NOMO-1 (cell line): ENCODE results near the gene SLC6A1.

Experiments
- DNase-seq, 2 experiments: peaks; one replicate each; lab custom pipeline; 2025; ENCODE audit not compliant: unreplicated experiment in 2 of 2; lab: John Stamatoyannopoulos, UW

Gene SLC6A1

DNA sequence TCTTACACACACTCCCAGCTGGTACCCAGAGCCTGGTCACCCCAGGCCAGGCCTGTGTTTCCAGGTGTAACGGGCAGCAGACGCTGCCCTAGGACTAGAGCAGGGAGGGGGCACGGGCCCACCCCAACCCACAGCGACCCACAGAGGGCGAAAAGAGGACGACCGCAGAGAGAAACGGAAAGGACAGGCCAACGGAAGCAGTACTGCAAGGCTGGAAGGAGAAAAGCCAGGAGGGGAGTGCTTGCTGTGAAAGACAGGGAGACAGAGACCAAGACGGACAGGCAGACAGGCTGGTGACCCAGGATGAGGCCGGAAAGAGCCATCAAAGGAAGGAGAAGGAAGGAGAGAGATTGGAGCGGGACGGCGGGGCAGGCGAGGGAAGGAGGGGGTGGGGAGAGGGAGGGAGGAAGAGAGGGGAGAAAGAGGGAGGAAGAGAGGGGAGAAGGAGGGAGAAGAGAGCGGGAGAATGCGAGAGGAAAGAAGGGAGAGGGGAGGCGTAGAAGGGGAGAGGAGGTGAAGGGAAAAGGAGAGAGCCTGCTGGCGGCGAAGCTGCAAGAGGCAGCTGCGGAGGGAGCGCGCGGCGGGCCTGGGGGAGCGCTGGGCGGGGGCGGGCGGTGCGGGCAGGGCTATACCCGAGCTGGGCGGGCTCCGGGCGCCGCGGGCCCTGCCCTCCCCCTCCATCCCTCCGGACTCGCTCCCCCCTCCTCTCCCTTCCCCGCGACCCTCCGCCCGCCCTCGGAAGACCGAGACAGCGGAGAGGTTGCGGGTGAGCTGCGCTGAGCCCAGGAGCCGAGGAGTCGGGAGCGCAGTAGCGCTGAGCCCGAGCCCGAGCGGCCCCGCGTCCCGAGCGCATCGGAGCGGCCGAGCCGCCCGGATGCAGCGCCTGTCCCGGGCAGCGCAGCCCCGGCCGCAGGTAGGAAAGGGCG lies at the start of gene SLC6A1:
TSS of gene SLC6A1 (plus strand) at position 732 of the 926 bp plus-strand sequence. CDS start 24,464 bp downstream, outside the sequence.
- no peak for DNase-seq

DNA sequence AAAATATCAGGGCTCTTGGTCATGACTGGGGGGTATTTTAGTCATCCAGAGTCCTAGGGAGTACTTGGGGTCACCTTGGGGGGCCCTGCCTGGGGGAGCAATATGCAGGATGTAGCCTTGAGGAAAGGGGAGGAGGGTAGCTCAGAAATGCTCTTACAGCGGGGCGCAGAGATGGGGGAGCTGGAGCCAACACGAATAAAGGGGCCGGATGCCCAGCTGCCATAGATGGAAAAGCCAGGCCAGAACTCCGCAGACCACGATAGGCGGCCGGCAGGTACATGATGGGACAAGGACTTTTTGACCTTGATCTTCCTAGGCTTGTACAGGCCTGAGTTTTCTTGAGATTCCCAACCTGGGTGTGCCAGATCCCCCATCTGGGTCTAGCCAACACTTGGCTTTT lies 47.7 kb upstream of the SLC6A1 start:
- DNase-seq, result no peak

GRCh38 chr3:10945683-10946287 lies 46.8 kb upstream of the SLC6A1 start:
- peak; percentile 25 to 54 for DNase-seq

DNA sequence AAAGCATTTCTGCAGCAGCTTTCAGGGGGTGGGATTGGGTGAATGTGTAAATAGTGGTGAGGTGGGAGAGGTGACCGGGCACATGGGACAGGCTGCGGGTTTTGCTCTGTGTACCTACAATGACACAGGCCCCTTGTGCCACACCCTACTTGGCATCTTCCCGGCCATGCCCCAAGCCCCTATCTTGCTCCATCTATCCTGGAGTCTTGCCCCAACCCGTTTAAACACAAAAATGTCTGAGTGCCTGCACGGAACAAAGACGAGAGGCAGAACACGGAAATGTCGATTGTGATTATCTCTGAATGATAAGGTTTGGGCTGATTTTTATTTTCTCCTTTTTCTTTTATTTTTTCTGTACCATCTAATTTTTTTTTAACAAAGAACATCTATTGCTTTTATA lies 46.0 kb upstream of the SLC6A1 start:
- DNase-seq, result no peak

DNA sequence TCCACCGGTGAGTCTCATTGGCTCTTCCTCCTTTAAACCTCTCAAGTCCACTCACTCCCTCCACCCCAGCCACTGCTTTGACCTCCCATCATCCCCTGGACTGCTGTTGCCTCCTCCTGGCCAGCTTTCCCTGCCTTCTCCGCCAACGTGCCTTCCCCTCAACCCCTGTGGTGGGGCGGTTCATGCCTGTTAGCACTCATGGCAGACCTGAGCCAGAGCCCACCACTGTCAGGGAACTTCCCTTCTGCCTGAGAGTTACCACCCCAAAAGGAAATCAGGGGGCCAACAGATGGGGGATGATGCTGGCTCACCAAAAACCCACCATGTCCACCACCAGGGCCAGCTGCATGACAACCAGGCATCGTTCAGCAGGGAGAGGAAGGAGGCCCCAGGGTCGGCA lies 44.2 kb upstream of the SLC6A1 start:
- no peak for DNase-seq

DNA sequence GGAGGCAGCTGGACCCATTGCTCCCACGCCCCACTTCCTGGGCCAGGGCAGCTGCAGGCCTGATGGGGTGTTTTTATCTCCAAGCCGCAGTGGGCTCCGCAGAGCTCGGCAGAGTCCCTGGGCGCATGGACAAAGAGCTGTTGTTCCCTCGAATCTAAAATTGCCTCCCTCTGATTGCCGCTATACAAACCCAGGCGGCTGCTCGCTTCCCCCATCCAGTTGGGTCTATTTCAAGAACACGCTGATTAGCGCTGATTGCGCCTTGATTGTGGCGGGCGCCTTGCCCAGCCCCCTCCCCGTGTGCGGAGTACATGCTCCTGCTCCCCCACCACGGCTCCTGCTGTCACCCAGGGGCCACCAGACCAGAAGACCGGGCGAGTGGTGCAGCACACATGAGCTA lies 43.4 kb upstream of the SLC6A1 start:
- no peak for DNase-seq

- DNase-seq, result peak; percentile 4 to 15
Measured at GRCh38 chr3:10950476-10951294, 41.9 kb upstream of the SLC6A1 start.

DNA sequence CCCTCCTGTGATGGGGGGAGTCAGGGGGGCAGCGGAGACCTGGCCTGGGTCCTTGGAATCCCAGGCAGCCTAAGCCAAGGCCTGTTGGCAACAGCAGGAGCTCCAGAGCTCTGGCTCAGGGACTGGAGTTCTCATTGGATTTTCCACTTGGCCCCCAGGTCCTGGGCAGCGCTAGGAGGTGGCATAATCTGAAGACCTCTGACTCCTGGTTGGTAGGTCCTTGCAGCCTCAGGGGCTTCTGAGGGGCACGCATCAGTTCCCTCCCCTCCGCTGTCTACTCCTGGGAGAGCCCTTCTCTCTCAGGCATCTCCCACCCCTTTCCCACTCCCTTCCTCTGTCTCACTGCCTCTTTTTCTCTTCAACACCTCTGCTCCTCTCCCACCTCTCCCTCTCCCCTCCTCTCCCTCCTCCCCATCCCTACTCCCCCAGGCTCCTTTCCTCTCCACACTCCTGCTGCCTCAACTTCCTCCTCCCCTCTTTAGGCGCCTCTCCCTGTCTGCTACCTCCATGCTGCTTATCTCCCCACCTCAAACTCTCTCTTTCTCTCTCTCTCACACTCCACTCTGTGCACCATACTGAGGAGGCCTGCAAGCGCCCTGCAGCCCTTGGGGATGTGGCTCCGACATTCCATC lies 41.1 kb upstream of the SLC6A1 start:
- DNase-seq, result no peak

DNA sequence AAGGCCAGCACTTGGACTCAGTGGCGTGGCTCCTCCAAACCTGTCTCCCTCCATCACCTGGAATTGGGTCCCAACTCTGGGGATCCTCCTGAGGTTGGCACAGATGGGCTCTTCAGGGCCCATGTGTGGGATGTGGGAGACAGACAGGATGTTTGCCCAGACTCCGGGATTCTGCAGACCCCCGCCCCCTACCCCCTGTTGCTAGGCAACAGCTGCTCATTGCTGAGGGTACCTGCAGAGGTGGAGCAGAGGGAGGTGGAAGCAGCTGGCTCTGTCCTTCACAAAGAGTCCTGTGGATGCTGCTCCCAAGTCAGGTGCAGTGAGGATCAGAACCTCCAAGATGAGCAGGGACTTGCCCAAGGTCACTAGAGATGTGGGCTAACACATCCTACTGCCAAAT lies 40.0 kb upstream of the SLC6A1 start:
- no peak for DNase-seq

- no peak for DNase-seq
Measured at GRCh38 chr3:10954740-10955139, 37.8 kb upstream of the SLC6A1 start.

GRCh38 chr3:10955711-10956453 lies 36.7 kb upstream of the SLC6A1 start:
- no peak for DNase-seq

GRCh38 chr3:10956531-10956930 lies 36.0 kb upstream of the SLC6A1 start:
- DNase-seq, result no peak

DNA sequence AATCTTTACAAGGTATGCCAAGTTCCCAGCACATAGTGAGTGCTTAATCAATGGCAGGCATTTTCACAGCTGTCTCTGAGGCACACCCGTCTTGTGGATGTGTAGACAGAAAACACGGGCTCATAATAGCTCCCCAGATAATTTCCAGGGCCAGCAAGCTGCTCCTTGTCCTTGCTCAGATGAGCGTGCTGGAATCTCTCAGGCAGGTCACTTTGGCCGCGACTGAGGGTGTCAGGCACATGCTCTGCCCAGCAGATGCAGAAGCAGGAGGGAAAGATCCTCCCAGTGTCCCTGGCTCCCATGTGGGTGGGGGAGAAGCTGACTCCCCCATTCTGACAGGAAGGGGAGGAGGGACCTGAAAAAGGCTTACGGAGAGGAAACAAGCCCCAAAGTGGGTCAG lies 35.6 kb upstream of the SLC6A1 start:
- no peak for DNase-seq

DNA sequence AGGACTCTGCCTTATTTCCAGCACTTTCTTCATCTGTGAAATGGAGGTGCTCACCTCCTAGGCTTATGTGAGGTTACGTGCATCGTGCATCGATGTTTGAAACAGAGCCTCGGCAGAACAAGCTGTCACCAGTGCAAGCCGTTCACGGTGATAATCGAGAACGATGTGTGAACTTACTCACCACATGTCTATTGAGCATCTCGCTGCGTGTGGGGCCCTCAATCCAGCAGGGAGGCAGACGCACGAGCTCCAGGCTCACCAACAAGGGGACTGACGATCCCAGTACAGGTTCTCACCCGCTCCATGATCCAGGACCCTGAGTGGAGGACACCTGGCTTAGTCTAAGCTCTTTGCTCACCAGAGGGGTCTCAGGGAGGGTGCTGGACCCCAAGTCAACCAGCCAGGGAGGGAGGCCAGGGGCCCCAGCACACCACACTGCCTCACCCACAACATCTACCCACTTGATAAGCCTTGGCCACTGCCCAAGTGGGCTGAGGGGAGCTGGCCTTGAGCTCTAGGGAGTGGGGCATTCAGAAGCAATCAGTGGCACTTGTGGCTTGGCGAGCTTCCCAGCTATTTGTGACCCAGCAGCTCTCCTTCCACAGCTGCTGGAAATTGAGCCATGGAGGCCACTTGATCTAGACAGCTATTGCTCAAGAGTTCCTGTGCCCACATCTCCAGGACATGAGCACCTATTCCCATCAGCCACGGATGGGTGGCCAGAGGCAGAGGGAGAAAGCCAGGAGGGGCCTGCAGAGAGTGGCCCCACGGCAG lies 34.4 kb upstream of the SLC6A1 start:
- DNase-seq, result no peak

- DNase-seq, result no peak
Measured at GRCh38 chr3:10960255-10960654, 32.3 kb upstream of the SLC6A1 start.

DNA sequence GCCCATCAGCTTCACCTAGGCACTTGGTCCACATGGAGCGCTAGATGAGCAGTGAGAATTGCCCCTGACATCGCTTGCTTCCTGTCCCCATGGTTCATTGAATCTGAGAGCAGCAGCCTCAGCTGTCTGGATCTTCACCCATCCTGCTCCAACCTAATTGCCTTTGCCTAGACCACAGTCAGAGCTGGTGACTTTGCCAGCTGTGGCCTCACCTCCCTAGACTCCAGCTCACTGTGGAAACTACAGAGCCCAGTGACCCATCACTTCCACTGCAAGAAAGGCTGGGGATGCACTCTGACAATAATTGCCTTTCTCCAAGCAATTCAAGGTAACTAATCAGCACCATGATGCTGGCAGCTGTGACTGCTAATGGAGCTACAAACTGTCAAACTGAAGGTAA lies 30.6 kb upstream of the SLC6A1 start:
- DNase-seq, result no peak

GRCh38 chr3:10962481-10963036 lies 30.0 kb upstream of the SLC6A1 start:
- DNase-seq, result no peak

DNA sequence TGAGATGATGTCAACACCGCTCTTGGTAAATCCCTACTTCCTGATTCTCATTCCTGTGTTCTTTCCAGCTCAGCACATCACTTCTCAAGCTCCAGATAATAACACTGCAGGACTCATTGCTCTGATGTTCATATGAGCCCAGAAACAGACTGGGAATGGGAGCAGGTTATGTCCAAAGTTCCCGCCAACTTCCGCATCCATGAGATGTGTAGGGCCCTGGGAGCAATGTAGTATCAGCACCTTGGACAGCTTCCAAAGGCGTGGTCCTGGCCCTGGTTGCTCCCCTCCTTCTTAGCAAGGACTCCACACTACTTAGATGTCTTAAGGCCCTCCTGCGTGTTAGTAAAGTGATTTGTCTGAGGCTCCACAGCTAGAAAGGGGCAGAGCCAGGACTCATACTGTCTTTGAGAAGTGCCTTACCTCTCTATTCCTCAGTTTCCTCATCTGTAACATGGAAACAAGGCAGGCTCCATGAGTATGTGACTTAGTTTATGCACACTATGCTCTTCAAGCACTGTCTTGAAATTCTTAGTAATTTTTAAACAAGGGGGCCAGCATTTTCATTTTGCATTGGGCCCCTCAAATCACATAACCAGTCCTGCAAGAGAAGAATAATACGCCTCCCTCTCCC lies 27.9 kb upstream of the SLC6A1 start:
- DNase-seq, result peak; percentile 7 to 32

- no peak for DNase-seq
Measured at GRCh38 chr3:10968401-10968800, 24.1 kb upstream of the SLC6A1 start.
